Superior temporal gyrus (tissue), 1 donor: ENCODE results near the gene ABCG1.

Experiments used
- DNase-seq: peaks from one replicate; pipeline ENCODE4 v3.0.0-alpha.2; 2016; ENCODE audit errors: extremely low spot score

Gene ABCG1

GRCh38 chr21:42214081-42214750 is 4.7 kb upstream of the ABCG1 start:
- DNase-seq, result no peak

GRCh38 chr21:42214921-42215320 is 4.0 kb upstream of the ABCG1 start:
- no peak for DNase-seq

GRCh38 chr21:42215942-42216725 is 2.8 kb upstream of the ABCG1 start:
- no peak for DNase-seq

GRCh38 chr21:42216726-42217572 is 2.0 kb upstream of the ABCG1 start:
- no peak for DNase-seq

GRCh38 chr21:42219606-42220137 is 732 bp downstream of the ABCG1 start:
- no peak for DNase-seq

GRCh38 chr21:42220138-42220701 is 1.3 kb downstream of the ABCG1 start:
- DNase-seq, result peak; percentile 94

GRCh38 chr21:42221581-42222345 is 2.8 kb downstream of the ABCG1 start:
- peak; percentile 47 for DNase-seq

- no peak for DNase-seq
Observed at GRCh38 chr21:42222386-42222785, 3.4 kb downstream of the ABCG1 start.

- DNase-seq, result no peak
Observed at GRCh38 chr21:42222821-42223390, 4.0 kb downstream of the ABCG1 start.

- DNase-seq, result no peak
Observed at GRCh38 chr21:42223826-42224575, 5.1 kb downstream of the ABCG1 start.

GRCh38 chr21:42225042-42225441 is 6.1 kb downstream of the ABCG1 start:
- no peak for DNase-seq

GRCh38 chr21:42225571-42226155 is 6.7 kb downstream of the ABCG1 start:
- no peak for DNase-seq

GRCh38 chr21:42226626-42227025 is 7.7 kb downstream of the ABCG1 start:
- DNase-seq, result no peak

GRCh38 chr21:42227909-42228708 is 9.2 kb downstream of the ABCG1 start:
- peak; percentile 60 for DNase-seq

GRCh38 chr21:42228709-42229220 is 9.8 kb downstream of the ABCG1 start:
- DNase-seq, result no peak

GRCh38 chr21:42229676-42230075 is 10.7 kb downstream of the ABCG1 start:
- DNase-seq, result no peak

GRCh38 chr21:42230178-42230577 is 11.2 kb downstream of the ABCG1 start:
- DNase-seq, result no peak

GRCh38 chr21:42230636-42231035 is 11.7 kb downstream of the ABCG1 start:
- no peak for DNase-seq
